ENCODE data around the gene OR5H15.
A peak's percentile ranks its signal among the peaks of the same experiment; 100 is the strongest.
"Not testable (repeated sequence)": the region's sequence is repeated elsewhere in the genome, so short reads cannot be mapped to it uniquely, and the experiment has no call there.

The OR5H15 gene

DNA sequence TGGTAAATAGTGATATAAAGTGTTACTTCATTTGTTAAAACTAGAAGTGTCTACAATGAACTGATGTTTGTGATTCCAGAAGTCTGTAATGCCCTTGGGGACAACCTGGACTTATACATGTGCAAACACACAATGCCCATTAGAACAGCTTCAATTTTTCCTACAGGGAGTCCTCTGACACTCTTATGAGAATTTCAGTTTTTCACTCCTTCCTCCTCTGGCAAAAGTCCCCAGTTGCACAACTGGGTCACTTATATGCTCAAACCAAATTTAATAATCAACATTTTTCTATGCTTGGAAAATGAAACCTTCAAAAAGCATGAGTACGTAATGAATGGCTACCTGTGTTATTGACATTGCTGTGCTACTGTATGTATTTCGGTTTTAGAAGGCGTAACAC is at the start of gene OR5H15:
Gene OR5H15 (plus strand): TSS at position 301 of the 400 bp plus-strand sequence. CDS start 2,004 bp downstream, outside the sequence.
- TF ChIP-seq, protein P1, sequence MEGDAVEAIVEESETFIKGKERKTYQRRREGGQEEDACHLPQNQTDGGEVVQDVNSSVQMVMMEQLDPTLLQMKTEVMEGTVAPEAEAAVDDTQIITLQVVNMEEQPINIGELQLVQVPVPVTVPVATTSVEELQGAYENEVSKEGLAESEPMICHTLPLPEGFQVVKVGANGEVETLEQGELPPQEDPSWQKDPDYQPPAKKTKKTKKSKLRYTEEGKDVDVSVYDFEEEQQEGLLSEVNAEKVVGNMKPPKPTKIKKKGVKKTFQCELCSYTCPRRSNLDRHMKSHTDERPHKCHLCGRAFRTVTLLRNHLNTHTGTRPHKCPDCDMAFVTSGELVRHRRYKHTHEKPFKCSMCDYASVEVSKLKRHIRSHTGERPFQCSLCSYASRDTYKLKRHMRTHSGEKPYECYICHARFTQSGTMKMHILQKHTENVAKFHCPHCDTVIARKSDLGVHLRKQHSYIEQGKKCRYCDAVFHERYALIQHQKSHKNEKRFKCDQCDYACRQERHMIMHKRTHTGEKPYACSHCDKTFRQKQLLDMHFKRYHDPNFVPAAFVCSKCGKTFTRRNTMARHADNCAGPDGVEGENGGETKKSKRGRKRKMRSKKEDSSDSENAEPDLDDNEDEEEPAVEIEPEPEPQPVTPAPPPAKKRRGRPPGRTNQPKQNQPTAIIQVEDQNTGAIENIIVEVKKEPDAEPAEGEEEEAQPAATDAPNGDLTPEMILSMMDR (IDR thresholded peaks at IDR 0.05; ENCODE audit: insufficient read depth, low read depth, low read length, missing control alignments) = no peak
- no peak for DNase-seq (ENCODE audit: low read depth)

DNA sequence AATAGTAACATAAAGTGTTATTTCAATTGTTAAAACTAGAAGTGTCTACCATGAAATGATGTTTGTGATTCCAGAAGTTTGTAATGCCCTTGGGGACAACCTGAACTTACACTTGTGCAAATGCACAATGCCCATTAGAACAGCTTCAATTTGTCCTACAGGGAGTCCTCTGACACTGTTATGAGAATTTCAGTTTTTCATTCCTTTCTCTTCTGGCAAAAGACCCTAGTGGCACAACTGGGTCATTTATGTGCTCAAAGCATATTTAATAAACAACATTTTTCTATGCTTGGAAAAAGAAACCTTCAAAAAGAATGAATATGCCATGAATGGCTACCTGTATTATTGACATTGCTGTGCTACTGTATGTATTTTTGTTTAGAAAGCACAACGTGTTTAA is 36.1 kb upstream of the OR5H15 start, which contains the start of gene OR5H1:
Gene OR5H1 (plus strand): TSS at position 301 of the 400 bp plus-strand sequence. CDS start 1,977 bp downstream, outside the sequence.
- TF ChIP-seq, protein P1 (IDR thresholded peaks at IDR 0.05; ENCODE audit: insufficient read depth, low read depth, low read length, missing control alignments) = no peak
- H3K4me3 ChIP-seq (ENCODE audit: low read depth, low read length) = no peak within 1 kb of the TSS
- DNase-seq (ENCODE audit: low read depth) = no peak

More for the DNA sequence above, at the start of gene OR5H15:
- no peak within 1 kb of the TSS for H3K4me3 ChIP-seq (ENCODE audit: low read depth, low read length)

DNA sequence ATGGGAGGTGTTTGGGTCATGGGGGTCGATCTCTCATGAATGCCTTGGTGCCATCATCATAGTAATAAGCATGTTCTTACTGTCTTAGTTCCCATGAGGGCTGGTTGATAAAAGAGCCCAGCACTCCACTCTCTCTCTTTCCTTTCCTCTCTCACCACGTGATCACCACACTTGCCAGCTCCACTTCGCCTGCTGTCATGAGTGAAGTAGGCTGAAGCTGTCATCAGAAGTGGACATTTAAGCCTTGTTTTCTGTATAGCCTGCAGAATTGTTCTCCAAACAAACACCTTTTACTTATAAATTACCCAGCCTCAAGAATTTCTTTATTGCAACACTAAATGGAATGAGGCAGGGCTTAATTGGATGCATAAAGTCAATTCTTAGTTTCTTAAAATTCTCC is 29.9 kb upstream of the OR5H15 start:
- DNase-seq (ENCODE audit: low read depth) = no peak

DNA sequence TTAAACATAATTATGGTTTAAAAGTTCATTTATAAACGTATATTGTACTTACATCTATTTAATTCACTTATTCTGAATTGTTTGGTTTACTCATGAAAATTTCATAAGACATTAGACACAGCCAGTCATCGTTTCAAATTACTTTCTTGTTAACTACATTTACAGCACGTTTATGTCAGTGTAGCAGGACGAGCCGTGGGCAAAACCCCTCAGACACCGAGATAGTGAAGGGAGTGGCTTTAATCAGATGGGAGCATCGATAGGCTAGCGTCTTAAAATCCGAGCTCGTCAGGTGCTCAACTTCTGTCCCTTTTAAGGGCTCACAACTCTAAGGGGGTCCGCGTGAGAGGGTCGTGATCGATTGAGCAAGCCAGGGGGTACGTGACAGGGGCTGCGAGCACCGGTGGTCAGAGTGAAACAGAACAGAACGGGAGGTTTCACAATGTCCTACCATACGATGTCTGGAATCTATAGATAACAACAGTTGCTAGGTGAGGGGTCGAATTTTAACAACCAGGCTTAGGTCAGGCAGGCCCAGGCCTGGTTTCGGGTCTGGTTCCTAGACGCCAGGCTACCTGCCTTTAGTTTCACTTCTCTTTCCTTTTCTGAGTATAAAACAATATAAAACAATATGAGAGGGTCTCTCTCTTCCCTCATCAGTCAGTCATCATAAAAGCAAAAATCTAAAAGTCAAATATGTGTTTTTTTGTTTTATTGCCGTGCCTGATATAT is 28.5 kb upstream of the OR5H15 start:
- not testable (repeated sequence) for H3K4me3 ChIP-seq (ENCODE audit: low read depth, low read length)
- peak; percentile 44 for DNase-seq (ENCODE audit: low read depth)

More for the DNA sequence above, 29.9 kb upstream of the OR5H15 start:
- TF ChIP-seq, protein P1 (IDR thresholded peaks at IDR 0.05; ENCODE audit: insufficient read depth, low read depth, low read length, missing control alignments) = no peak
- H3K4me3 ChIP-seq (ENCODE audit: low read depth, low read length) = no peak overlapping the region

- no peak for DNase-seq (ENCODE audit: low read depth)
- no peak overlapping the region for H3K4me3 ChIP-seq (ENCODE audit: low read depth, low read length)
- TF ChIP-seq, protein P1 (IDR thresholded peaks at IDR 0.05; ENCODE audit: insufficient read depth, low read depth, low read length, missing control alignments) = no peak
Measured at GRCh38 chr3:98140531-98140930, 26.0 kb upstream of the OR5H15 start.

- no peak for DNase-seq (ENCODE audit: low read depth)
- H3K4me3 ChIP-seq (ENCODE audit: low read depth, low read length) = no peak within 1 kb of the TSS
- TF ChIP-seq, protein P1 (IDR thresholded peaks at IDR 0.05; ENCODE audit: insufficient read depth, low read depth, low read length, missing control alignments) = no peak
Measured at GRCh38 chr3:98147179-98147578, 19.3 kb upstream of the OR5H15 start, which contains the start of gene OR5H14. Gene OR5H14, plus strand, starts transcription at chr3:98147479. Its CDS starts 1,907 bp downstream, at chr3:98149386.

- DNase-seq (ENCODE audit: low read depth) = no peak
- H3K4me3 ChIP-seq (ENCODE audit: low read depth, low read length) = no peak overlapping the region
- TF ChIP-seq, protein P1 (IDR thresholded peaks at IDR 0.05; ENCODE audit: insufficient read depth, low read depth, low read length, missing control alignments) = no peak
Measured at GRCh38 chr3:98148751-98149150, 17.7 kb upstream of the OR5H15 start.

DNA sequence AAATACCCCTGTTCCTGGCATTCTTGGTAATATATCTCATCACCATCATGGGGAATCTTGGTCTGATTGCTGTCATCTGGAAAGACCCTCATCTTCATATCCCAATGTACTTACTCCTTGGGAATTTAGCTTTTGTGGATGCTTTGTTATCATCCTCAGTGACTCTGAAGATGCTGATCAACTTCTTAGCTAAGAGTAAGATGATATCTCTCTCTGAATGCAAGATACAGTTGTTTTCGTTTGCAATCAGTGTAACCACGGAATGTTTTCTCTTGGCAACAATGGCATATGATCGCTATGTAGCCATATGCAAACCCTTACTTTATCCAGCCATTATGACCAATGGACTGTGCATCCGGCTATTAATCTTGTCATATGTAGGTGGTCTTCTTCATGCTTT is 17.0 kb upstream of the OR5H15 start:
- not testable (repeated sequence) for H3K4me3 ChIP-seq (ENCODE audit: low read depth, low read length); DNase-seq (ENCODE audit: low read depth)

Data from GM12865 (cell line).